ENCODE measurements around the gene MROH2B.

MROH2B gene

DNA sequence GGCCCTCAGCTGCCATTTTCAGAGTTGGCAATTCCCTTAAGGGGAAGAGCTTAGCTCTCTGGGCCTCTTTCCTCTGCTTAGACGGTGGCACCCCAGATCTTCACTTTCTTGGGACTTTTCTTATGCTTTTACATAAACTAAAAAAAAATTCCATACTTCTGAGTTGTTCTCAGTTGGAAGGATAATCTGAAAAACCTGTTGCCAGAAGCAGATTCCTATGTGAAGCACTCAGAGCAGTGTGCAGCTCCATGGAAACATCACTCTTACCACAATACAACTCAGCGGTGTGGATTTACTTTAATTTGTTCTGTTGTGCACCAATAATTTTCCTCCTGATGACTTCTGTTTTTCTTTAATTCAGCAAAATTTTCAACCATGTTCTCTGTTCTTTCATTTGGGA lies 44.1 kb upstream of the MROH2B start:
- TF ChIP-seq GLIS3 (CRISPR knock-in tag; IDR thresholded peaks at IDR 0.05): no peak
- no peak for TF ChIP-seq RARB (CRISPR knock-in tag; IDR thresholded peaks at IDR 0.05)
- TF ChIP-seq BACH2 (CRISPR knock-in tag; IDR thresholded peaks at IDR 0.05; ENCODE audit: borderline replicate concordance): no peak
- TF ChIP-seq, protein P1, sequence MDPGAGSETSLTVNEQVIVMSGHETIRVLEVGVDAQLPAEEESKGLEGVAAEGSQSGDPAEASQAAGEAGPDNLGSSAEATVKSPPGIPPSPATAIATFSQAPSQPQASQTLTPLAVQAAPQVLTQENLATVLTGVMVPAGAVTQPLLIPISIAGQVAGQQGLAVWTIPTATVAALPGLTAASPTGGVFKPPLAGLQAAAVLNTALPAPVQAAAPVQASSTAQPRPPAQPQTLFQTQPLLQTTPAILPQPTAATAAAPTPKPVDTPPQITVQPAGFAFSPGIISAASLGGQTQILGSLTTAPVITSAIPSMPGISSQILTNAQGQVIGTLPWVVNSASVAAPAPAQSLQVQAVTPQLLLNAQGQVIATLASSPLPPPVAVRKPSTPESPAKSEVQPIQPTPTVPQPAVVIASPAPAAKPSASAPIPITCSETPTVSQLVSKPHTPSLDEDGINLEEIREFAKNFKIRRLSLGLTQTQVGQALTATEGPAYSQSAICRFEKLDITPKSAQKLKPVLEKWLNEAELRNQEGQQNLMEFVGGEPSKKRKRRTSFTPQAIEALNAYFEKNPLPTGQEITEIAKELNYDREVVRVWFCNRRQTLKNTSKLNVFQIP (CRISPR knock-in tag; IDR thresholded peaks at IDR 0.05; ENCODE audit: borderline replicate concordance, low read depth): no peak
- no peak for TF ChIP-seq ISL1 (CRISPR knock-in tag; IDR thresholded peaks at IDR 0.05)
- no peak for TF ChIP-seq ARNTL (CRISPR knock-in tag; IDR thresholded peaks at IDR 0.05; ENCODE audit: borderline replicate concordance, low read depth)
- no peak for TF ChIP-seq TOX (CRISPR knock-in tag; IDR thresholded peaks at IDR 0.05; ENCODE audit: borderline replicate concordance)
- no peak for TF ChIP-seq SNAI2 (CRISPR knock-in tag; IDR thresholded peaks at IDR 0.05)
- no peak for TF ChIP-seq ZFP30 (CRISPR knock-in tag; IDR thresholded peaks at IDR 0.05)
- TF ChIP-seq OSR1 (CRISPR knock-in tag; IDR thresholded peaks at IDR 0.05): no peak
- ATAC-seq: no peak; the same call in 2 of the 3 replicates

DNA sequence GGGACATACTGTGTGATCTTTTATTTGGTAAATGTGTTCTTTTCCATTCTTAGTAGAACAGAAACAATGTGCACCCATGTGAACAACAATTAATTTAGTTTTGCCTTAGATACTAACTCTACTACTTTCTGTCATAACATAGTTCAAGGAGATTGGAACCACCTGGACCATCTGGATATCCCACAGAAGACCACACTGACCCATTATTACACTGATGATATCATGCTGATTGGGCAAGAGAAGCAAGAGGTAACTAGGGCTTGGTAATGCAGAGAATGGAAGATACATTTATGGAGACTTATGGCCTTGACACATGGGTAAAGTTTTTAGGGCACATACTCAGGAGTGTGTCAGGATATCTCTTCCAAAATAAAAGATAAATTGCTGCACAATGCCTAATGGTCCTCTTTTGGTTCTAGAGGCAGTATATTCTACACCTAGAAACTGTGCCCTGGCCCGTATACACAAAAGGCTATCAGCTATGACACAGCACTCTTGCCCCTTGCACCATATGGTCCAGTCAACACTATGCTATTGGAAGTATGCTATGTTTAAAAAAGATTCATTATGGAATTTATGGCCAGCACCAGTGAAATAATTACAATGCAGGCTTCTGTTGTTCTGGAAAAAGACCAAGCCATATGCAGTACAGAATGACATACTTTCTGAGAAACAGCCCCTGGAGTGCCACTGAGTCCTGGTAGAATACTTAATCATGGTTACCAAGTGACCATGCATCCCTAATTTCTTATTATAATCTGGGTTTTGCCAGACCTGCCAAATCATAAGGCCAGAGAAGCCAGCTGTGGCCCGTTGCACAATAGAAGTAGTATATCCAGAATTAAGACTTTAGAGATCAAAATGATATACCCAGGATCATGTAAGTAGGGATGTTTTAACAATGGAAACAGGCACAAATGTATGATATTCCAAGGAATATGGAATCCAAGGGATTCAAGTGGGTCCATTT lies 41.6 kb upstream of the MROH2B start:
- TF ChIP-seq, protein P2, sequence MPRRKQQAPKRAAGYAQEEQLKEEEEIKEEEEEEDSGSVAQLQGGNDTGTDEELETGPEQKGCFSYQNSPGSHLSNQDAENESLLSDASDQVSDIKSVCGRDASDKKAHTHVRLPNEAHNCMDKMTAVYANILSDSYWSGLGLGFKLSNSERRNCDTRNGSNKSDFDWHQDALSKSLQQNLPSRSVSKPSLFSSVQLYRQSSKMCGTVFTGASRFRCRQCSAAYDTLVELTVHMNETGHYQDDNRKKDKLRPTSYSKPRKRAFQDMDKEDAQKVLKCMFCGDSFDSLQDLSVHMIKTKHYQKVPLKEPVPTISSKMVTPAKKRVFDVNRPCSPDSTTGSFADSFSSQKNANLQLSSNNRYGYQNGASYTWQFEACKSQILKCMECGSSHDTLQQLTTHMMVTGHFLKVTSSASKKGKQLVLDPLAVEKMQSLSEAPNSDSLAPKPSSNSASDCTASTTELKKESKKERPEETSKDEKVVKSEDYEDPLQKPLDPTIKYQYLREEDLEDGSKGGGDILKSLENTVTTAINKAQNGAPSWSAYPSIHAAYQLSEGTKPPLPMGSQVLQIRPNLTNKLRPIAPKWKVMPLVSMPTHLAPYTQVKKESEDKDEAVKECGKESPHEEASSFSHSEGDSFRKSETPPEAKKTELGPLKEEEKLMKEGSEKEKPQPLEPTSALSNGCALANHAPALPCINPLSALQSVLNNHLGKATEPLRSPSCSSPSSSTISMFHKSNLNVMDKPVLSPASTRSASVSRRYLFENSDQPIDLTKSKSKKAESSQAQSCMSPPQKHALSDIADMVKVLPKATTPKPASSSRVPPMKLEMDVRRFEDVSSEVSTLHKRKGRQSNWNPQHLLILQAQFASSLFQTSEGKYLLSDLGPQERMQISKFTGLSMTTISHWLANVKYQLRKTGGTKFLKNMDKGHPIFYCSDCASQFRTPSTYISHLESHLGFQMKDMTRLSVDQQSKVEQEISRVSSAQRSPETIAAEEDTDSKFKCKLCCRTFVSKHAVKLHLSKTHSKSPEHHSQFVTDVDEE (CRISPR knock-in tag; IDR thresholded peaks at IDR 0.05): no peak
- no peak for TF ChIP-seq ZNF8 (CRISPR knock-in tag; IDR thresholded peaks at IDR 0.05)
- no peak for TF ChIP-seq ZFP30 (CRISPR knock-in tag; IDR thresholded peaks at IDR 0.05)
- TF ChIP-seq ZFP3 (CRISPR knock-in tag; IDR thresholded peaks at IDR 0.05): no peak
- TF ChIP-seq ARNTL (CRISPR knock-in tag; IDR thresholded peaks at IDR 0.05; ENCODE audit: borderline replicate concordance, low read depth): no peak
- TF ChIP-seq GLIS3 (CRISPR knock-in tag; IDR thresholded peaks at IDR 0.05): no peak
- TF ChIP-seq RARB (CRISPR knock-in tag; IDR thresholded peaks at IDR 0.05): no peak
- no peak for TF ChIP-seq CSDC2 (CRISPR knock-in tag; IDR thresholded peaks at IDR 0.05)
- no peak for TF ChIP-seq OSR1 (CRISPR knock-in tag; IDR thresholded peaks at IDR 0.05)
- ATAC-seq: no peak

DNA sequence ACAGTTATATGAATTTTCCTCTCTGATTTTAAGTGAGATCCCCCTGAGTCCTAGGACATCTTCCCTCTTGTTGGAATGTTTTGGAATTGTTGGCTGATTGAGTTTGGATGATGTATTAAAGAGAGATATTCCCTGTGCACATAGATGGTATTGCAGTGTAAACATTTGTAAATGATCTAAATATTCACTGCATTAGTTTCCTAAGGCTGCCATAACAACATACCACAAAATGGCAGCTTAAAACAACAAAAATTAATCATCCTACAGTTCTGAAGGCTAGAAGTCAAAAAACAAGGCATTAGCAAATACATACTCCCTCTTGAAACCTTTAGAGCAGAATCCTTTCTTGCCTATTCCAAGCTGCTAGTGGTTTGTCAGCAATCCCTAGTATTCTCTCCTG lies 38.0 kb upstream of the MROH2B start:
- no peak for ATAC-seq
- TF ChIP-seq, protein P3, sequence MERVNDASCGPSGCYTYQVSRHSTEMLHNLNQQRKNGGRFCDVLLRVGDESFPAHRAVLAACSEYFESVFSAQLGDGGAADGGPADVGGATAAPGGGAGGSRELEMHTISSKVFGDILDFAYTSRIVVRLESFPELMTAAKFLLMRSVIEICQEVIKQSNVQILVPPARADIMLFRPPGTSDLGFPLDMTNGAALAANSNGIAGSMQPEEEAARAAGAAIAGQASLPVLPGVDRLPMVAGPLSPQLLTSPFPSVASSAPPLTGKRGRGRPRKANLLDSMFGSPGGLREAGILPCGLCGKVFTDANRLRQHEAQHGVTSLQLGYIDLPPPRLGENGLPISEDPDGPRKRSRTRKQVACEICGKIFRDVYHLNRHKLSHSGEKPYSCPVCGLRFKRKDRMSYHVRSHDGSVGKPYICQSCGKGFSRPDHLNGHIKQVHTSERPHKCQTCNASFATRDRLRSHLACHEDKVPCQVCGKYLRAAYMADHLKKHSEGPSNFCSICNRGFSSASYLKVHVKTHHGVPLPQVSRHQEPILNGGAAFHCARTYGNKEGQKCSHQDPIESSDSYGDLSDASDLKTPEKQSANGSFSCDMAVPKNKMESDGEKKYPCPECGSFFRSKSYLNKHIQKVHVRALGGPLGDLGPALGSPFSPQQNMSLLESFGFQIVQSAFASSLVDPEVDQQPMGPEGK (CRISPR knock-in tag; IDR thresholded peaks at IDR 0.05; ENCODE audit: borderline replicate concordance): no peak
- TF ChIP-seq ISL1 (CRISPR knock-in tag; IDR thresholded peaks at IDR 0.05) (no peak), GLIS3 (CRISPR knock-in tag; IDR thresholded peaks at IDR 0.05) (no peak), TOX (CRISPR knock-in tag; IDR thresholded peaks at IDR 0.05; ENCODE audit: borderline replicate concordance) (no peak), ZC3H10 (CRISPR knock-in tag; IDR thresholded peaks at IDR 0.05) (no peak), ESRRG (CRISPR knock-in tag; IDR thresholded peaks at IDR 0.05) (no peak), ARNTL (CRISPR knock-in tag; IDR thresholded peaks at IDR 0.05; ENCODE audit: borderline replicate concordance, low read depth) (no peak), SNAI2 (CRISPR knock-in tag; IDR thresholded peaks at IDR 0.05) (no peak), ZNF565 (CRISPR knock-in tag; conservative IDR thresholded peaks at IDR 0.05; ENCODE audit: low read depth) (no peak), CSDC2 (CRISPR knock-in tag; IDR thresholded peaks at IDR 0.05) (no peak), PPARA (CRISPR knock-in tag; IDR thresholded peaks at IDR 0.05; ENCODE audit: borderline replicate concordance) (no peak), ZFP3 (CRISPR knock-in tag; IDR thresholded peaks at IDR 0.05) (no peak), ZNF70 (CRISPR knock-in tag; IDR thresholded peaks at IDR 0.05) (no peak), OSR1 (CRISPR knock-in tag; IDR thresholded peaks at IDR 0.05) (no peak), BACH2 (CRISPR knock-in tag; IDR thresholded peaks at IDR 0.05; ENCODE audit: borderline replicate concordance) (no peak), ZNF8 (CRISPR knock-in tag; IDR thresholded peaks at IDR 0.05) (no peak)
- TF ChIP-seq, protein P4, sequence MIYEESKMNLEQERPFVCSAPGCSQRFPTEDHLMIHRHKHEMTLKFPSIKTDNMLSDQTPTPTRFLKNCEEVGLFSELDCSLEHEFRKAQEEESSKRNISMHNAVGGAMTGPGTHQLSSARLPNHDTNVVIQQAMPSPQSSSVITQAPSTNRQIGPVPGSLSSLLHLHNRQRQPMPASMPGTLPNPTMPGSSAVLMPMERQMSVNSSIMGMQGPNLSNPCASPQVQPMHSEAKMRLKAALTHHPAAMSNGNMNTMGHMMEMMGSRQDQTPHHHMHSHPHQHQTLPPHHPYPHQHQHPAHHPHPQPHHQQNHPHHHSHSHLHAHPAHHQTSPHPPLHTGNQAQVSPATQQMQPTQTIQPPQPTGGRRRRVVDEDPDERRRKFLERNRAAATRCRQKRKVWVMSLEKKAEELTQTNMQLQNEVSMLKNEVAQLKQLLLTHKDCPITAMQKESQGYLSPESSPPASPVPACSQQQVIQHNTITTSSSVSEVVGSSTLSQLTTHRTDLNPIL (CRISPR knock-in tag; IDR thresholded peaks at IDR 0.05; ENCODE audit: low read depth): no peak
- TF ChIP-seq, protein P1 (CRISPR knock-in tag; IDR thresholded peaks at IDR 0.05; ENCODE audit: borderline replicate concordance, low read depth): no peak
- TF ChIP-seq, protein P5, sequence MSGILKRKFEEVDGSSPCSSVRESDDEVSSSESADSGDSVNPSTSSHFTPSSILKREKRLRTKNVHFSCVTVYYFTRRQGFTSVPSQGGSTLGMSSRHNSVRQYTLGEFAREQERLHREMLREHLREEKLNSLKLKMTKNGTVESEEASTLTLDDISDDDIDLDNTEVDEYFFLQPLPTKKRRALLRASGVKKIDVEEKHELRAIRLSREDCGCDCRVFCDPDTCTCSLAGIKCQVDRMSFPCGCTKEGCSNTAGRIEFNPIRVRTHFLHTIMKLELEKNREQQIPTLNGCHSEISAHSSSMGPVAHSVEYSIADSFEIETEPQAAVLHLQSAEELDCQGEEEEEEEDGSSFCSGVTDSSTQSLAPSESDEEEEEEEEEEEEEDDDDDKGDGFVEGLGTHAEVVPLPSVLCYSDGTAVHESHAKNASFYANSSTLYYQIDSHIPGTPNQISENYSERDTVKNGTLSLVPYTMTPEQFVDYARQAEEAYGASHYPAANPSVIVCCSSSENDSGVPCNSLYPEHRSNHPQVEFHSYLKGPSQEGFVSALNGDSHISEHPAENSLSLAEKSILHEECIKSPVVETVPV (CRISPR knock-in tag; IDR thresholded peaks at IDR 0.05): no peak
